ENCODE results near the gene FCER1G.

The FCER1G gene

GRCh38 chr1:161260376-161261260 is 45.5 kb downstream of the FCER1G start:
- no peak overlapping the region for H3K4me3 ChIP-seq (ENCODE audit: low read depth, low read length)
- TF ChIP-seq, protein P1, sequence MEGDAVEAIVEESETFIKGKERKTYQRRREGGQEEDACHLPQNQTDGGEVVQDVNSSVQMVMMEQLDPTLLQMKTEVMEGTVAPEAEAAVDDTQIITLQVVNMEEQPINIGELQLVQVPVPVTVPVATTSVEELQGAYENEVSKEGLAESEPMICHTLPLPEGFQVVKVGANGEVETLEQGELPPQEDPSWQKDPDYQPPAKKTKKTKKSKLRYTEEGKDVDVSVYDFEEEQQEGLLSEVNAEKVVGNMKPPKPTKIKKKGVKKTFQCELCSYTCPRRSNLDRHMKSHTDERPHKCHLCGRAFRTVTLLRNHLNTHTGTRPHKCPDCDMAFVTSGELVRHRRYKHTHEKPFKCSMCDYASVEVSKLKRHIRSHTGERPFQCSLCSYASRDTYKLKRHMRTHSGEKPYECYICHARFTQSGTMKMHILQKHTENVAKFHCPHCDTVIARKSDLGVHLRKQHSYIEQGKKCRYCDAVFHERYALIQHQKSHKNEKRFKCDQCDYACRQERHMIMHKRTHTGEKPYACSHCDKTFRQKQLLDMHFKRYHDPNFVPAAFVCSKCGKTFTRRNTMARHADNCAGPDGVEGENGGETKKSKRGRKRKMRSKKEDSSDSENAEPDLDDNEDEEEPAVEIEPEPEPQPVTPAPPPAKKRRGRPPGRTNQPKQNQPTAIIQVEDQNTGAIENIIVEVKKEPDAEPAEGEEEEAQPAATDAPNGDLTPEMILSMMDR (IDR thresholded peaks at IDR 0.05; ENCODE audit: borderline replicate concordance, insufficient read depth, low read depth, low read length) = no peak

GRCh38 chr1:161261261-161262235 is 46.5 kb downstream of the FCER1G start:
- no peak overlapping the region for H3K4me3 ChIP-seq (ENCODE audit: low read depth, low read length)
- TF ChIP-seq, protein P1 (IDR thresholded peaks at IDR 0.05; ENCODE audit: borderline replicate concordance, insufficient read depth, low read depth, low read length) = no peak

DNA sequence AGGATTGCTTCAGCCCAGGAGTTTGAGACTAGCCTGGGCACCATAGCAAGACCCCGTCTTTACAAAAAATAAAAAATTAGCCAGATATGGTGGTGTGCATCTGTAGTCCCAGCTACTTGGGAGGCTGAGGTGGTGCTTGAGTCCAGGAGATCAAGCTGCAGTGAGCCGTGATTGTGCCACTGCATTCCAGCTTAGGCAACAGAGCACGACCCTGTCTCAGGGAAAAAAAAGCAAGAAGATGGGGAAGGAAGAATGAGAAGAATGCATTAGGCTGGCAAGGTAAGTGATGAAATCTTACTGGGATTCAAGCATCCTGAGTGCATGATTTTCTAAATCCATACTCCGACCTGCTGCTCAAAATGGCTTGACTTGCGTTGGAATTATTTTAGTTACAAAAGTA is 50.2 kb downstream of the FCER1G start:
- TF ChIP-seq, protein P1 (IDR thresholded peaks at IDR 0.05; ENCODE audit: borderline replicate concordance, insufficient read depth, low read depth, low read length) = no peak

DNA sequence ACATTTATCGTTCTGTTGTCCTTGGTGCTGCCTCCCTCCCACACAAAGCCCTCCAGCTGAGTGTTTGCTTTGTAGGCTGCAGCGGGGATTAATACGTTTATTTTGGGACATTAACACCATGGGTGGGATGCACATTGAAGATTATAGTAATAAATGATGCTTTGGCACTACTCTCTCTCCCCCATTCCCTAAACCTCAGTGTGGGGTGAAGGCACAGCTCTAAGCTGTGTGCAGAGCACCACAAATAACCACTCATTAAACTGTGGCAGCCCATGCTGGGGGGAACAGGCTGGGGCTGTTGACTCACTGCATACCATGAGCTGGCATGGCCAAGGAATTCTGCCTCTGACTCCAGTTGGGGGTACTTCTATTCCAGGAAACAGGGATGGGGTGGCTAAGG is 51.1 kb downstream of the FCER1G start:
- no peak overlapping the region for H3K4me3 ChIP-seq (ENCODE audit: low read depth, low read length)
- TF ChIP-seq, protein P1 (IDR thresholded peaks at IDR 0.05; ENCODE audit: borderline replicate concordance, insufficient read depth, low read depth, low read length) = no peak

More for the DNA sequence above, 50.2 kb downstream of the FCER1G start:
- no peak overlapping the region for H3K4me3 ChIP-seq (ENCODE audit: low read depth, low read length)

- no peak overlapping the region for H3K4me3 ChIP-seq (ENCODE audit: low read depth, low read length)
- TF ChIP-seq, protein P1 (IDR thresholded peaks at IDR 0.05; ENCODE audit: borderline replicate concordance, insufficient read depth, low read depth, low read length) = no peak
Measured at GRCh38 chr1:161266836-161267235, 51.7 kb downstream of the FCER1G start.

DNA sequence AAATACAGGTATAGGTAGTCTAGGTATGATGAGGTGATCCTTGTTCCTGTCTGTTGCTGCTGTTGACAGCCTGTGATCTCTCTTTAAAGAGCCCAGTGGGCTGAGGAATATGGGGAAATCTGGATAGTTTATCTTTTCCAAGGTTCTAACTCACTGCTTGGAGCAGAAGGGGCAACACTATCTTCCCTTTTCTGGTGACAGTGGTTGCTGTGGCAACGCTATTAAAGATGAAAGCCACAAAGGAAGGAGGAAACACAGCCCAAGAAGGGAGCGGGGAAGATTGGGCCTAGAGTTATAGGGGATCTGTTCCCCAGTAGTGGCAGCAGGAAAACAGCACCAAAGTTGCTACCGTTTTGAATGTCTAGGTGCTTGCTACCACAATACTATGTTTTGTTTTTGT is 52.2 kb downstream of the FCER1G start:
- H3K4me3 ChIP-seq (ENCODE audit: low read depth, low read length) = no peak overlapping the region
- TF ChIP-seq, protein P1 (IDR thresholded peaks at IDR 0.05; ENCODE audit: borderline replicate concordance, insufficient read depth, low read depth, low read length) = no peak

All from GM12875 (cell line).